Memory B cell (primary cell): ENCODE results near the gene GPR160.

Experiments used
- ATAC-seq: fragments of 150-1000 bp; cut with Tn5 transposase; 2 replicates; pipeline ENCODE4 v1.10.0; 2021; ENCODE audit warnings: low read depth, mild to moderate bottlenecking, moderate library complexity
- DNase-seq, 2 donors: peaks; one replicate each; pipeline ENCODE4 v3.0.0; 2022; ENCODE audit warnings: low spot score in 2 of 2
- H3K27ac Mint-ChIP-seq: one replicate; pipeline ENCODE4 v1.8.0; 2022; ENCODE audit warnings: mild to moderate bottlenecking, moderate library complexity, mixed read lengths
- H3K27me3 Mint-ChIP-seq: one replicate; pipeline ENCODE4 v1.8.0; 2022; ENCODE audit warnings: mixed read lengths
- H3K36me3 Mint-ChIP-seq: one replicate; pipeline ENCODE4 v1.8.0; 2022; ENCODE audit warnings: mild to moderate bottlenecking, mixed read lengths
- H3K4me1 Mint-ChIP-seq: one replicate; pipeline ENCODE4 v1.8.0; 2022; ENCODE audit warnings: mixed read lengths
- H3K4me3 Mint-ChIP-seq: one replicate; pipeline ENCODE4 v1.8.0; 2022; ENCODE audit warnings: mild to moderate bottlenecking, moderate library complexity, mixed read lengths
- H3K9me3 Mint-ChIP-seq: one replicate; pipeline ENCODE4 v1.8.0; 2022; ENCODE audit warnings: mixed read lengths

The GPR160 gene

GRCh38 chr3:170046269-170047132 lies 8.7 kb downstream of the GPR160 start:
- Mint-ChIP-seq H3K9me3 (no peaks in the 10 kb centered on the region), H3K4me3 (no peak overlapping the region), H3K27ac (peak overlapping the region; percentile 47), H3K36me3 (peaks cover 2% of the 10 kb centered on the region), H3K4me1 (peaks cover 18% of the 10 kb centered on the region), H3K27me3 (no peaks in the 10 kb centered on the region)
- DNase-seq (no peak), ATAC-seq (no peak)

- peaks cover 18% of the 10 kb centered on the region for H3K4me1 Mint-ChIP-seq
- H3K27me3 Mint-ChIP-seq, result no peaks in the 10 kb centered on the region
- ATAC-seq (no peak), DNase-seq (no peak)
- no peak overlapping the region for H3K4me3 Mint-ChIP-seq
- peak overlapping the region; percentile 35 for H3K27ac Mint-ChIP-seq
- no peaks in the 10 kb centered on the region for H3K9me3 Mint-ChIP-seq
- peaks cover 2% of the 10 kb centered on the region for H3K36me3 Mint-ChIP-seq
Observed at GRCh38 chr3:170047133-170047404, 9.3 kb downstream of the GPR160 start.

- H3K36me3 Mint-ChIP-seq, result peaks cover 6% of the 10 kb centered on the region
- no peaks in the 10 kb centered on the region for H3K27me3 Mint-ChIP-seq
- peak overlapping the region; percentile 2 for H3K27ac Mint-ChIP-seq
- H3K4me3 Mint-ChIP-seq, result no peak overlapping the region
- no peak for ATAC-seq
- DNase-seq, result no peak
- H3K9me3 Mint-ChIP-seq, result no peaks in the 10 kb centered on the region
- peaks cover 13% of the 10 kb centered on the region for H3K4me1 Mint-ChIP-seq
Observed at GRCh38 chr3:170049146-170050000, 11.6 kb downstream of the GPR160 start.

GRCh38 chr3:170050753-170051152 lies 13.0 kb downstream of the GPR160 start:
- DNase-seq (no peak), ATAC-seq (no peak)
- peaks cover 6% of the 10 kb centered on the region for H3K36me3 Mint-ChIP-seq
- H3K27ac Mint-ChIP-seq, result no peak overlapping the region
- H3K9me3 Mint-ChIP-seq, result no peaks in the 10 kb centered on the region
- peaks cover 13% of the 10 kb centered on the region for H3K4me1 Mint-ChIP-seq
- H3K27me3 Mint-ChIP-seq, result no peaks in the 10 kb centered on the region
- no peak overlapping the region for H3K4me3 Mint-ChIP-seq

- DNase-seq (no peak), ATAC-seq (no peak)
- Mint-ChIP-seq H3K36me3 (peaks cover 6% of the 10 kb centered on the region), H3K9me3 (no peaks in the 10 kb centered on the region), H3K27ac (no peak overlapping the region), H3K27me3 (no peaks in the 10 kb centered on the region), H3K4me3 (no peak overlapping the region), H3K4me1 (peaks cover 22% of the 10 kb centered on the region)
Observed at GRCh38 chr3:170052398-170052797, 14.6 kb downstream of the GPR160 start.

- Mint-ChIP-seq H3K36me3 (peaks cover 6% of the 10 kb centered on the region), H3K27ac (no peak overlapping the region), H3K4me1 (peaks cover 32% of the 10 kb centered on the region), H3K27me3 (no peaks in the 10 kb centered on the region), H3K9me3 (no peaks in the 10 kb centered on the region), H3K4me3 (no peak overlapping the region)
- DNase-seq, result no peak
- ATAC-seq, result peak; percentile 71
Observed at GRCh38 chr3:170054204-170054603, 16.4 kb downstream of the GPR160 start.

- Mint-ChIP-seq H3K27me3 (no peaks in the 10 kb centered on the region), H3K4me3 (peak overlapping the region; percentile 75), H3K27ac (peak overlapping the region; percentile 57), H3K36me3 (peaks cover 5% of the 10 kb centered on the region), H3K9me3 (no peaks in the 10 kb centered on the region), H3K4me1 (peaks cover 32% of the 10 kb centered on the region)
- ATAC-seq (peak; percentile 49), DNase-seq (no peak)
Observed at GRCh38 chr3:170055209-170055608, 17.4 kb downstream of the GPR160 start.

GRCh38 chr3:170056710-170057454 lies 19.1 kb downstream of the GPR160 start:
- Mint-ChIP-seq H3K27ac (no peak overlapping the region), H3K27me3 (no peaks in the 10 kb centered on the region), H3K4me3 (no peak overlapping the region), H3K4me1 (peaks cover 32% of the 10 kb centered on the region), H3K36me3 (peaks cover 5% of the 10 kb centered on the region), H3K9me3 (no peaks in the 10 kb centered on the region)
- ATAC-seq (peak; percentile 46), DNase-seq (no peak)

GRCh38 chr3:170057550-170057949 lies 19.8 kb downstream of the GPR160 start:
- Mint-ChIP-seq H3K4me1 (peaks cover 32% of the 10 kb centered on the region), H3K9me3 (no peaks in the 10 kb centered on the region), H3K36me3 (peaks cover 6% of the 10 kb centered on the region), H3K27ac (peak overlapping the region; percentile 79), H3K27me3 (no peaks in the 10 kb centered on the region), H3K4me3 (peak overlapping the region; percentile 67)
- no peak for DNase-seq
- no peak for ATAC-seq

- peaks cover 5% of the 10 kb centered on the region for H3K36me3 Mint-ChIP-seq
- peak overlapping the region; percentile 79 for H3K27ac Mint-ChIP-seq
- no peaks in the 10 kb centered on the region for H3K27me3 Mint-ChIP-seq
- H3K4me1 Mint-ChIP-seq, result peaks cover 36% of the 10 kb centered on the region
- ATAC-seq (peak; percentile 34), DNase-seq (no peak)
- H3K4me3 Mint-ChIP-seq, result no peak overlapping the region
- no peaks in the 10 kb centered on the region for H3K9me3 Mint-ChIP-seq
Observed at GRCh38 chr3:170058127-170058526, 20.3 kb downstream of the GPR160 start.

- H3K27me3 Mint-ChIP-seq, result no peaks in the 10 kb centered on the region
- peaks cover 39% of the 10 kb centered on the region for H3K4me1 Mint-ChIP-seq
- DNase-seq (no peak), ATAC-seq (no peak)
- peaks cover 8% of the 10 kb centered on the region for H3K36me3 Mint-ChIP-seq
- H3K9me3 Mint-ChIP-seq, result no peaks in the 10 kb centered on the region
- H3K4me3 Mint-ChIP-seq, result no peak overlapping the region
- no peak overlapping the region for H3K27ac Mint-ChIP-seq
Observed at GRCh38 chr3:170059447-170059846, 21.7 kb downstream of the GPR160 start.

- ATAC-seq, result no peak
- no peak for DNase-seq
- Mint-ChIP-seq H3K27me3 (no peaks in the 10 kb centered on the region), H3K4me1 (peaks cover 18% of the 10 kb centered on the region), H3K27ac (no peak overlapping the region), H3K4me3 (no peak overlapping the region), H3K9me3 (no peaks in the 10 kb centered on the region), H3K36me3 (peaks cover 12% of the 10 kb centered on the region)
Observed at GRCh38 chr3:170062068-170062467, 24.3 kb downstream of the GPR160 start.

GRCh38 chr3:170062769-170063168 lies 25.0 kb downstream of the GPR160 start:
- ATAC-seq, result no peak
- H3K36me3 Mint-ChIP-seq, result peaks cover 14% of the 10 kb centered on the region
- no peak overlapping the region for H3K27ac Mint-ChIP-seq
- no peaks in the 10 kb centered on the region for H3K9me3 Mint-ChIP-seq
- H3K27me3 Mint-ChIP-seq, result no peaks in the 10 kb centered on the region
- peaks cover 14% of the 10 kb centered on the region for H3K4me1 Mint-ChIP-seq
- DNase-seq, result no peak
- H3K4me3 Mint-ChIP-seq, result no peak overlapping the region

- Mint-ChIP-seq H3K9me3 (no peaks in the 10 kb centered on the region), H3K27ac (no peak overlapping the region), H3K27me3 (no peaks in the 10 kb centered on the region), H3K4me1 (peaks cover 8% of the 10 kb centered on the region), H3K36me3 (peaks cover 15% of the 10 kb centered on the region), H3K4me3 (peak overlapping the region; percentile 47)
- DNase-seq (no peak), ATAC-seq (peak; percentile 73)
Observed at GRCh38 chr3:170063691-170064090, 25.9 kb downstream of the GPR160 start.
